Measurements from ENCODE around the gene CDC42BPB.

Gene CDC42BPB

DNA sequence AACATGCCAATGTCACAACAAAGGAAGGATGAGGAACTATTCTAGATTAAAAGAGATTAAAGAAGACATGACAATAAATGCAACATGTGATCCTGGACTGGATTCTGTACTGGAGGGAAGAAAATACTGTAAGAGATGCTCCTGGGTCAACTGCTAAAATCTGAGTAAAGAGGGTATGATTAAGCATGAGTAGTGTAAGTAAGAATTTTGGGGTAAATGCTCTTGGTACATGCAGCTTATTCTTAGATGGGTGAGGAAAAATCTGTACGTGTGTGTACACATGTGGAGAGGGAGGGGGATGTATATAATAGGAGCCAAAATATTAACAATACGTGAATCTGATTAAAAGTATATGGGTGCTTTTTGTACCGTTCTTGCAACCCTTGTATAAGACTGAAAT is 66.0 kb downstream of the CDC42BPB start:
- DNase-seq = no peak

- DNase-seq = no peak
These were observed 69.3 kb downstream of the CDC42BPB start for GRCh38 chr14:102988054-102988453.

GRCh38 chr14:102986810-102987579 is 70.4 kb downstream of the CDC42BPB start:
- DNase-seq = peak; percentile 8

DNA sequence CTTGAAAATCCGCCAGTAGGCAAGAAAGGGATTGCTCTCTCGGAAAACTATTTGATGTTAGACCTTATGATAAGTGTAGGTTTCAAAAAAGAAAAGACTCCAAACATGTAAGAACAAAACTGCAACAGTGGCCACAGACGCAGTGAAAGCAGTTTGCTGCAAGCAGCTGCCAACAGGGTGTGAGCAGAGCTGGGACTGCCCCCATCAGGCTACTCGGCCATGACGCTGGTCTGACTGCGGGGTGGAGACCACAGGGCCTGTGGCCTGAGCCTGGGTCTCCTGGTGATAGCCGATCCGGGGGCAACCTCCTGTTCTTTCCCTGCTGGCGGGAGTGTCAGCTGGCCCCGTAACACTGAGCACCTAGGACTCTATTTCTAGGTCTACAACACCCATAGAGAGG is 71.7 kb downstream of the CDC42BPB start:
- DNase-seq = no peak

- DNase-seq = no peak
These were observed 72.8 kb downstream of the CDC42BPB start for GRCh38 chr14:102984336-102985102.

GRCh38 chr14:102983496-102983895 is 73.9 kb downstream of the CDC42BPB start:
- no peak for DNase-seq

DNA sequence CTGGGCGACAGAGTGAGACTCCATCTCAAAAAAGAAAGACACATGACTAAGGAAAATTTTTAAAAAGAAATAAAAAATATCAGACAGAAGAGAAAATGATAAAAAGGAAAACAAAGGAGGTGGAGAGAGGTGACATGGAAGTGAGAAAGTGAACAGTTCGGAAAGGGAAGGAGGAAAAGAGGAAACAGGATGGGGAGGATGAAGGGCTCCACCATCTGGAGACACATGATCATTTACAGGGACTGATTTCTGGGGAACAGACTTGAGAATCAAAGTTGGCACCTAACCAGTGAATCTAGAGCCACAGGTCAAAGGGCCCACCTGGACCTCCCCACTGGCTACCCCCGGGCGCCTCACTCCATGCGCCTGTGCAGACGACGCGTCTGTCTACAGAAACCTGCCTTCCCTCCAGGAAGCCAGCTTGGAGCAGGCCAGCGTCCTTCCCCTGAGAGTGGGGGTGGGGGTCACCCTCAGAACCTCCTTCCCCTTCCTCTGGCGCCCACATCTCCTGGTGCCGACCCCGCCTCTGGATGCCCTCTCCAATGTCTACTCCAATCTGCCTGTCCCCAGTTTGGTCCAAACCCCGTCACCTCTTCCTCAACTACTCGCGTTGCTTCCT is 74.4 kb downstream of the CDC42BPB start:
- DNase-seq = no peak

GRCh38 chr14:102980409-102980810 is 76.9 kb downstream of the CDC42BPB start:
- DNase-seq = no peak

DNA sequence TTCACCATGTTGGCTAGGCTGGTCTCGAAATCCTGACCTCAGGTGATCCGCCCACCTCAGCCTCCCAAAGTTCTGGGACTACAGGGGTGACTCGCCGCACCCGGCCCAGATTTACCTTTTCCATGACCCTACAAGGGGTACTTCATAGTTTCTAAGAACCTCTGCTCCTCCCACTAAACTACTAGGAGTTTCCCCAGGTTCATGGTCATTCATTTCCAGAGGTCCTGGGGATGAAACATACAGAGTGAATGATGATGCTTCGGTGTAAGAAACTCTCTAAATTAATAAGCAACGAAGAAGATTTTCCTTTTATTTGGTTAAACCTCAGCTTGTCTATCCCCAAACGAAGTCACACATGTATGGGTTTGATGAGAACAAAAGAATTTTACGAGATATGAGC is 77.9 kb downstream of the CDC42BPB start:
- no peak for DNase-seq

DNA sequence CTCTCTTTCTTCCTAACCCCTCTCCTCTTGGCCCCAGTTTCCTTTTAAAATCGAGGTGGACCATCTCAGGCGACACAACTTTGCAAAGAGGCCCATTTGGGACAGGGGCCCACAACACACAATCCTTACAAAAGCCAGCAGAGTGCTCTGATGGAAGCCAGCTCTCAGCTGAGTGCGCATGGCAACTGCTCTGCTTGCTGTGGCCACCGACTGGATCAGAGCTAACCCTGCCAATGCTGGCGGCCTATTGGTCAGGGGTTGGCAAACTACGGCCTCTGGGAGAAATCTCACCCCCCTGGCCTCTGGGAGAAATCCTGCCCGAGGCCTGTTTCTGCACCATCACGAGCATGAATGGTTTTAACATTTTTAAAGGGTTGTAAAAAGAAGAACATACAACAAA is 79.9 kb downstream of the CDC42BPB start:
- DNase-seq = no peak

DNA sequence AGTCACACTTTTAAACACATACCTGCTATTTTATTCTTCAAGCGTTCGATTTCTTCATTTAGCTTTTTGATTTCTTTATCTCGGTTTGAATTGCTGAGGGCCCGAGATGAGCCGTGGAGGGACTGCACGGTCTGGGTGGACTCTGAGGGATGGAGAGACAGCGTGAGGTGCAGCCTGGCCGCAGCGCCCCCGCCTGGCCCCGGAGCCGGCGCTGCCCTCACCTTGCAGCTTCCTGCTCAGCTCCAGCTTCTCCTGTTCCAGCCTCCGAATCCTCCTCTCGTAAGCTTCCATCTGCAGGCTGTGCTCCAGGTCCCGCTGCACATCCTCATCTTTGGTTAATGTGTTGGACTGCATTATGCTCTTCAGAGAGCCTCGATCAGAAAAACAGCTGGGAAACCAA is 81.7 kb downstream of the CDC42BPB start:
- DNase-seq = no peak

DNA sequence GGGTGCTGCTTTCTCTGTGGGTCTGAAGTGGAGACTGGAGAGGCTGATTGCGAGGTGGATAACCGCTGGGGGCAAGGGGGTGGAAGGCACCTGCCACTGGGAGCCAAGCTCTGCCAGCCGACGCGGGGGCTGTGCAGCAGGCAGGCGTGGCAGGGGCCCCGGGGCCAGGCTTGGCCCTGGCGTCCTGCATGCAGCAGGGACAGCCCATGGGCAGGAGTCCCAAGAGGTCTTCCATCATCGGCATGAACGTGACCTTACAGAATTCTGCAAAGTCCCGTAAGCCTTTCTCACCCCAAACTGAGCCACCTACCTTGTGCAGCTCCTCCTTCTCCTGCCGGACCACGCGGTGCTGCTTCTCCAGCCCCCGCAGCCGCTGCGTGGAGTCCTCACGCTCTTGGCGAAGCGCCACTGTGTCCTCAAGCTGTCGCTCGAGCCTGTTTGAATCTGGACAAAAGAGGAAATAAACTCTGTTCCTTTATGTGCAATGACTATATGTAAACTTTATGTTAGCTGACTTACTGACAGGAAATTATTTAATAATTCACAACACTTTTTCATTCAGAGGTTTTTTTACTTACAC is 83.6 kb downstream of the CDC42BPB start:
- DNase-seq = no peak

DNA sequence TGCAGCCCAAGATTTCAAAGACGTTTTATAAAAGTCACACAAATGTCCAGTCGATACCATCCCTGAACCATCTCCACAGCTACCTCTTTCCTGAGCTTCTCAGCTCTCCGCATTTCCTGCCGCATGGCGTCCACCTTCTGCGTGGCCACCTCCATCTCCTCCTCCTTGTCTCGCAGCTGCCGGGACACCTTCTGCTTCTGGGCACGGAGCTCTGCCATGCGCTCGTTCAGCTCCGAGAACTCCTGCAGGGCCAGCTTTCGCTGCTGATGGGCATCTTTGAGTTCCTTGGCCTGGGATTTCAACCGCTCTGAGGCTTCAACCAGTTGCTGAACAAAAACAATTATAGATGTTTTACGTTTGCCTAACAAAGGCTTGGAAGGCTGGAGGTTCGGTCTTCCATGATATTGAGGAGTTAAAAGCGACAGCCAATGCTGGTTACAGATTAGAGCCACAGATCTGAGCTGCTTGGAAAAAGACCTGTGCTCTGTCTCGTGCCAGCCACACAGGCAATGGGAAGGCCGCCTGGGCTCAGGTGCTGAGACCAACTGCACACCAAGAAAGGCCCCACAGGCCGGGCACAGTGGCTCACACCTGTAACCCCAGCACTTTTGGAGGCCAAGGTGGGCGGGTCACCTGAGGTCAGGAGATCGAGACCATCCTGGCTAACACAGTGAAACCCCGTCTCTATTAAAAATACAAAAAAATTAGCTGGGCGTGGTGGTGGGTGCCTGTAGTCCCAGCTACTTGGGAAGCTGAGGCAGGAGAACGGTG is 85.3 kb downstream of the CDC42BPB start:
- DNase-seq = no peak

GRCh38 chr14:102971314-102971713 is 86.0 kb downstream of the CDC42BPB start:
- no peak for DNase-seq

DNA sequence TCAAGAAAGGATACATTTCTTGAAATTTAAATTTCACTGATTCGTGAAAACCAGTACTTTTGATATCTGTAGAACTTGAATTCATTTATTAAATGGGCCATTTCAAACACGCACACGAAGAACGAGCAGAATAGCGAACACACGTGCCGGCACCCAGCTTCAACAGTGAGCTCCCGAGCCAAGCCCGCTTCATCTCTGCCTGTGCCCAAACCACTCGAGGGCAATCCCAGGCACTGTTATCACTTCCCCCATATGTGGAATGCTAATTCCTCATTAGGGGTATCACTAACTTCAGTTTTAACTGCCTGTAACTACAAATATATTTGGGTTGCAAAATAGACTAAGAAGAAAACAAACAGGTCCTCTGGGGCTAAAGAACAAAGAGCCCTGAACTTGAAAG is 86.9 kb downstream of the CDC42BPB start:
- no peak for DNase-seq

DNA sequence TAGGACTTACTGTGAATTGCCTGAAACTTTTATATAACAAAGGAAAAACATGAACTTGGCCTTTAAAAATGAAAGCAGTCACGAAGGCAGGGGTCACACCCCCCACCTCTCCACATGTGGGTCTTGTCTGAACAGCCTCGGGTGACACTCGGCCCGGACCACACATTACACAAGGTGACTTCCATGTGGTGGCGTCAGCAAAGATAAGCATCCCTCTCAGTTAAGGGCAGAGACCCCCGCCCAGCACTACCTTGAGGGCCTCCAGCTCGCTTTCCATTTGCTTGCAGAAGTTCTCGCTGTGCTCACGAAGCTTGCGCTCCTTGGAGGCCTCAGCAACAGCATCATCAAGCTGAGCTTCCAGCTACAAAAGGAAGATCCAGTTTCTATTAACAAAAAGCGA is 87.4 kb downstream of the CDC42BPB start:
- DNase-seq = no peak

DNA sequence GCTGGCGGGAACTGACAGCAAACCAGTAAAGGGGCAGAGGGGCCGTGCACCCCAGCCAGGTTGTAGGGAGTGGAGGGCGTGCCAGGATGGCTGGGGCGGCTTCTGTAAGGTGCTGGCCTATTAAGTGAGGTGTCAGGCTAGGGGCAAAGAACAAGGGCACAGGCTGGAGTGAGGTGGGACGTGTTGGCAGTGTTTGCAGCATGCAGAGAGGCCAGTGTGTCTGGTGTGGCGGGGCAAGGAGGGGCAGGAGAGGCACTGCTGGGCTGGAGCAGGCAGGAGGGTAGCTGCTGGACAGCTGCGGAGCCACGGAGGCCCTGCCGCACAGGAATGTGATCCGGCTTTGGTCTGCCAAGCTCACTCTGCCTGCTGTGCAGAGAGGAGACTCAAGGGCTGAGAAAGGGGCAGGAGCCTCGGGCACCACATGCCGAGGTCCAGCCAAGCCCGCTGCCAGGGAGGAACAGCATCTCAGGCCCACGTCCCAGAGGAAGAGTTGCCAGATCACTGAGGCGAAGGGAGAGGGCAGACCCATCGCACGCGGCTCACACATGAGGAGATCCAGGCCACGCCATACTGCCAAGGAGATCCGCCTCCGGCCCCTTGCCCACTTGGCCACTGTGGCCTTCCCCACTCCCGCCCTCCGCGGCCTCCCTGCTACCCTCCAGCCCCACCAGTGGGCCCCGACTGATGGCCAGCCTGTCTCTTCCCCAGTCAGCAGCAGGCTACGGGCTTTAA is 88.1 kb downstream of the CDC42BPB start:
- DNase-seq = no peak

DNA sequence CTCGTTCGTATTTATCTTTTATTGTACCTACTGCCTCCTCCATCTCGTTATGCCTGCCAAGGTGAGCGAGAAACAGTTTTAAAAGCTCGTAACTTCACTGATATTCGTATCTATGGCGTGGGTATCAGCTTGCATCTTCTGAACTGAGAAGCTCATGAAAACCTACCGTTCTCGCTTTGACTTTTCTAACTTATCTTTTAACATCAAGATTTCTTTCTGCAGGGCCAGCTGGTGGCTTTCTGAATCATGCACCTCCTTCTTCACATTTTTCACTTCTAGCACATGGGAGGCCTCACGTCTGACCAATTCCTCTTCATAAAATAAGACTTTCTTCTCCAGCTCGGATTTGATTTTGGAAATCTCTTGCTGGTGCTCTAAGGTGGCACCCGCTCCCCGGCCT is 89.0 kb downstream of the CDC42BPB start:
- DNase-seq = no peak

DNA sequence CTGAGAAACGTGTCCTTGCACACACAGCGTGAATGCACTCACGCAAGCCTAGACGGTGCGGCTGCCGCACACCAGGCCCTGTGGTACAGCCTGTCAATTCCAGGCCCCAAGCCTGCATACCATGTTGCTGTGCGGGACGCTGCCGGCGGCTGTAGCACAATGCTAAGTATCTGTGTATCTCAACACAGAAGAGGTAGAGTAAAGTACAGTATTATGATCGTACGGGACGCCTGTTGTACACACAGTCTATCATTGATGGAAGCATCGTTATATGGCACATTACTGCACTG is 89.9 kb downstream of the CDC42BPB start:
- no peak for DNase-seq

DNA sequence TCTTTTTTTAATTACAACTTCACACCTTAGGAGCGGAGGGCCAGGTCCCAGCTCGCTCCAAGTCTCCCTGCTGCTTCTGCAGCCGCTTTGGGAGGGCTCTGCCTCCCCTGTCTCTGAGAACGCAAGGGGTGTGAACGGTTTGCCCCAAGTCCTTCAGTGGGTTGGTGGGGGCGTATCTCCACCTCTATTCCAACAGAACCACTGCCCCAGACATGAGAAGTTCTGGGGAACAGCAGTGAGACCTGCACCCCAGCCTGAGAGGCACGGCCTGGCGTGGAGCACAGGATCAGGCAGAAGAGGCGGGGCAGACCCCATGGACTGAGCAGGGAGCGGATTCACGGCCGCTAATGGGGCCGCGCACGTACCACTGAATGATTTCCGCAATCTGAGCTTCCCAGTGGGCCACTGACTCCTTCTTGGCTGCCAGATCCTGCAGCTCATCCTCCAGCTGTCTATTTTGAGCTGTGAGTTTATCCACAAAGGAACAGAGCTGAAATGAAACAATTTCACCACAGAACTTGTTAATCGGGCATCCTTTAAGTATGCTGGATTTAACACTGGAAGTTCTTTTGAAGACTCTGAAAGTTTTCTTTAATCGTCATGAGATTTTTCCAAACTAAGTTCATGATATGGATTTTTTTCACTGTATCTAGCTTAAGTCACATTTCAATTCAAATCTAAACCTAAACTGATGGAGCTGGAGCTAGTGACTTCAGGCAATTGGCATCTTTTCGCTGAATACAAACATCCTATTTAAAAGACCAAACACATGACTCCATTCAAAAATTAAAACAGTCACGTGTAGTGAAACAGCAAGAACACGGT is 90.5 kb downstream of the CDC42BPB start:
- no peak for DNase-seq

DNA sequence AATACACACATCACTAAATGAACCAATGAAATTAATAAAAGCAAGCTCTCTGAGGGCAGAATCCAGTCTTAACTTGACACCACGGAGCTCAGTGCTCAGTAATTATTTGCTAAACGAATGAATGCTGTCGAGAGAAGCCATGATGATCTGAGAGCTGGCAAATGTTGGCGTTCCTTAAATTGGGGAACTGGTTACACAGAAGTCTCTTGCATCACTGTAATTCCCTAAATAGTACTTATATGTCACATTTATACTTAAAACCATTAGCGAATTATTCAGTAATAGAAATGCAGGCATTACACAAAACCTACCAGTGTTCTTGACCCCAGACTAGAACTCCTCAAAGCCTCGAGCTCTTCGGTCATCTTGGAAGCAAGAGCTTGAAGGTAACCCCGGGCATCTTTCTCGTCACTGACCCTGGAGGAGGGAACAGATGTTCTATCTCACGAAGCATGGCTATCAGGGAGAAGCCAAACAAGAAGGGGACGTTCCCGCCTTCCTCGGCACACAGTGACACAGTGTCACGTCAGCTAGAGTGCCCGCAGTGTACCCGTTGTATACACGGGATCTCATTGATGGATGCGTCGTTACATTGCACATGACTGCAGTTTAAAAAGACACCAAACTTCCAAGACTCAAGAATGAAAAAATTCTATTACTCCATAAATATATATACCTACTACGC is 91.2 kb downstream of the CDC42BPB start:
- no peak for DNase-seq

Measured in fibroblast of skin of abdomen (primary cell).